Measurements from ENCODE around the gene SYNDIG1. TPM values are rescaled to one million over a fixed set of nuclear protein-coding genes. Genes with fewer than 3 reads are reported as not detected.

Gene SYNDIG1
- total RNA-seq, 1 donor from 2014 or later, result 5.7 TPM

GRCh38 chr20:24456398-24456781 is 13.0 kb upstream of the SYNDIG1 start:
- Mint-ChIP-seq H3K36me3 (ENCODE audit: low read depth, unreplicated experiment) (no peaks in the 10 kb centered on the region), H3K27ac (ENCODE audit: unreplicated experiment) (no peak overlapping the region), H3K27me3 (ENCODE audit: low read depth, unreplicated experiment) (peaks cover 54% of the 10 kb centered on the region), H3K9me3 (ENCODE audit: unreplicated experiment) (peaks cover 3% of the 10 kb centered on the region), H3K4me3 (ENCODE audit: unreplicated experiment) (no peak overlapping the region), H3K4me1 (ENCODE audit: low read depth, unreplicated experiment) (no peaks in the 10 kb centered on the region)
- Histone ChIP-seq H3K9me3 (ENCODE audit: insufficient read depth, low read depth, low read length) (no peaks in the 10 kb centered on the region), H3K27ac (ENCODE audit: low read depth, low read length) (no peak overlapping the region), H3K4me3 (ENCODE audit: insufficient read depth, low read depth, low read length) (no peak overlapping the region), H3K79me2 (ENCODE audit: insufficient read depth, low read length) (no peaks in the 10 kb centered on the region), H3K36me3 (ENCODE audit: insufficient read depth, low read length) (no peaks in the 10 kb centered on the region), H3K9ac (ENCODE audit: low read length) (no peak overlapping the region), H3K4me2 (ENCODE audit: low read length) (no peak overlapping the region), H3K4me1 (ENCODE audit: insufficient read depth, low read length) (no peaks in the 10 kb centered on the region), H2AFZ (ENCODE audit: low read depth, low read length) (no peak overlapping the region), H4K20me1 (ENCODE audit: insufficient read depth, low read length) (no peaks in the 10 kb centered on the region), H3K27me3 (ENCODE audit: insufficient read depth, low read length) (peaks cover 34% of the 10 kb centered on the region)
- TF ChIP-seq CTCF (IDR thresholded peaks at IDR 0.05; ENCODE audit: insufficient read depth, low read depth, low read length), result no peak
- TF ChIP-seq EZH2 (IDR thresholded peaks at IDR 0.05; ENCODE audit: insufficient read depth, low read length), result no peak
- no peak for FAIRE-seq
- no peak for DNase-seq (ENCODE audit: low read depth)

GRCh38 chr20:24458436-24458835 is 11.0 kb upstream of the SYNDIG1 start:
- H3K36me3 Mint-ChIP-seq (ENCODE audit: low read depth, unreplicated experiment), result no peaks in the 10 kb centered on the region
- FAIRE-seq (no peak), DNase-seq (ENCODE audit: low read depth) (no peak)
- H3K79me2 ChIP-seq (ENCODE audit: insufficient read depth, low read length), result no peaks in the 10 kb centered on the region
- peaks cover 58% of the 10 kb centered on the region for H3K27me3 Mint-ChIP-seq (ENCODE audit: low read depth, unreplicated experiment)
- no peaks in the 10 kb centered on the region for H3K4me1 ChIP-seq (ENCODE audit: insufficient read depth, low read length)
- H3K36me3 ChIP-seq (ENCODE audit: insufficient read depth, low read length), result no peaks in the 10 kb centered on the region
- H3K9ac ChIP-seq (ENCODE audit: low read length), result no peak overlapping the region
- H3K4me3 Mint-ChIP-seq (ENCODE audit: unreplicated experiment), result no peak overlapping the region
- TF ChIP-seq EZH2 (IDR thresholded peaks at IDR 0.05; ENCODE audit: insufficient read depth, low read length), result no peak
- no peaks in the 10 kb centered on the region for H3K9me3 ChIP-seq (ENCODE audit: insufficient read depth, low read depth, low read length)
- no peak overlapping the region for H3K4me3 ChIP-seq (ENCODE audit: insufficient read depth, low read depth, low read length)
- no peaks in the 10 kb centered on the region for H3K9me3 Mint-ChIP-seq (ENCODE audit: unreplicated experiment)
- no peak overlapping the region for H2AFZ ChIP-seq (ENCODE audit: low read depth, low read length)
- H3K4me1 Mint-ChIP-seq (ENCODE audit: low read depth, unreplicated experiment), result no peaks in the 10 kb centered on the region
- H3K4me2 ChIP-seq (ENCODE audit: low read length), result no peak overlapping the region
- H3K27ac ChIP-seq (ENCODE audit: low read depth, low read length), result no peak overlapping the region
- no peak overlapping the region for H3K27ac Mint-ChIP-seq (ENCODE audit: unreplicated experiment)
- H3K27me3 ChIP-seq (ENCODE audit: insufficient read depth, low read length), result peaks cover 33% of the 10 kb centered on the region
- H4K20me1 ChIP-seq (ENCODE audit: insufficient read depth, low read length), result no peaks in the 10 kb centered on the region

GRCh38 chr20:24459733-24460132 is 9.7 kb upstream of the SYNDIG1 start:
- Mint-ChIP-seq H3K27me3 (ENCODE audit: low read depth, unreplicated experiment) (peaks cover 69% of the 10 kb centered on the region), H3K36me3 (ENCODE audit: low read depth, unreplicated experiment) (no peaks in the 10 kb centered on the region)

More at GRCh38 chr20:24459733-24460132, 9.7 kb upstream of the SYNDIG1 start:
- Histone ChIP-seq H3K36me3 (ENCODE audit: insufficient read depth, low read length) (no peaks in the 10 kb centered on the region), H3K4me2 (ENCODE audit: low read length) (no peak overlapping the region), H4K20me1 (ENCODE audit: insufficient read depth, low read length) (no peaks in the 10 kb centered on the region), H3K27me3 (ENCODE audit: insufficient read depth, low read length) (peaks cover 34% of the 10 kb centered on the region), H3K79me2 (ENCODE audit: insufficient read depth, low read length) (no peaks in the 10 kb centered on the region), H3K9ac (ENCODE audit: low read length) (no peak overlapping the region), H3K4me3 (ENCODE audit: insufficient read depth, low read depth, low read length) (no peak overlapping the region), H3K9me3 (ENCODE audit: insufficient read depth, low read depth, low read length) (no peaks in the 10 kb centered on the region), H3K27ac (ENCODE audit: low read depth, low read length) (no peak overlapping the region), H3K4me1 (ENCODE audit: insufficient read depth, low read length) (no peaks in the 10 kb centered on the region), H2AFZ (ENCODE audit: low read depth, low read length) (no peak overlapping the region)
- no peak for FAIRE-seq
- DNase-seq (ENCODE audit: low read depth), result no peak
- Mint-ChIP-seq H3K4me3 (ENCODE audit: unreplicated experiment) (no peak overlapping the region), H3K4me1 (ENCODE audit: low read depth, unreplicated experiment) (no peaks in the 10 kb centered on the region), H3K9me3 (ENCODE audit: unreplicated experiment) (no peaks in the 10 kb centered on the region), H3K27ac (ENCODE audit: unreplicated experiment) (no peak overlapping the region)
- no peak for TF ChIP-seq CTCF (IDR thresholded peaks at IDR 0.05; ENCODE audit: insufficient read depth, low read depth, low read length)
- no peak for TF ChIP-seq EZH2 (IDR thresholded peaks at IDR 0.05; ENCODE audit: insufficient read depth, low read length)

Measured in astrocyte (in vitro differentiated cells and primary cell).